Glutamatergic neuron (in vitro differentiated cells): ENCODE results near the gene PAPPA. TPM values are rescaled to one million over a fixed set of nuclear protein-coding genes. Genes with fewer than 3 reads are reported as not detected.

Experiments used
- DNase-seq: peaks from one replicate; pipeline ENCODE4 v3.0.0; 2022
- H3K27ac Mint-ChIP-seq: one replicate; pipeline ENCODE4 v1.8.0; 2020; ENCODE audit warnings: mild to moderate bottlenecking, mixed read lengths, inconsistent platforms; ENCODE audit not compliant: unreplicated experiment
- H3K27me3 Mint-ChIP-seq: one replicate; pipeline ENCODE4 v1.8.0; 2020; ENCODE audit warnings: mild to moderate bottlenecking, moderate library complexity, mixed read lengths, inconsistent platforms; ENCODE audit not compliant: unreplicated experiment
- H3K36me3 Mint-ChIP-seq: one replicate; pipeline ENCODE4 v1.8.0; 2020; ENCODE audit warnings: mild to moderate bottlenecking, mixed read lengths, inconsistent platforms; ENCODE audit not compliant: unreplicated experiment
- H3K4me1 Mint-ChIP-seq: one replicate; pipeline ENCODE4 v1.8.0; 2020; ENCODE audit warnings: mild to moderate bottlenecking, low read depth, mixed read lengths, inconsistent platforms; ENCODE audit not compliant: unreplicated experiment
- H3K4me3 Mint-ChIP-seq: one replicate; pipeline ENCODE4 v1.8.0; 2020; ENCODE audit warnings: mild to moderate bottlenecking, mixed read lengths, inconsistent platforms; ENCODE audit not compliant: unreplicated experiment
- H3K9me3 Mint-ChIP-seq: one replicate; pipeline ENCODE4 v1.8.0; 2020; ENCODE audit warnings: mild to moderate bottlenecking, moderate library complexity, mixed read lengths, inconsistent platforms; ENCODE audit not compliant: unreplicated experiment
- total RNA-seq: library from RNA; stranded (reverse); fragmentation: NEBNext Ultra II Directional; extraction: Animal tissue kit (Norgen Biotek cat#: 25700); gene quantifications from one replicate; pipeline ENCODE4 v1.2.1, GENCODE V29; 2021; ENCODE audit not compliant: unreplicated experiment
- TF ChIP-seq, protein P1 (sequence below): fragments of 200-600 bp; sonication (generic); IDR thresholded peaks from one replicate; pipeline ENCODE4 v1.5.0; 2021; ENCODE audit not compliant: partially characterized antibody, unreplicated experiment

The PAPPA gene
- total RNA-seq, 1 donor from 2014 or later, result 10.5 TPM

- H3K27me3 Mint-ChIP-seq, result peaks cover 4% of the 10 kb centered on the region
- H3K36me3 Mint-ChIP-seq, result no peaks in the 10 kb centered on the region
These were observed 229.5 kb downstream of the PAPPA start for GRCh38 chr9:116383133-116383532.

GRCh38 chr9:116383936-116384335 lies 230.3 kb downstream of the PAPPA start:
- Mint-ChIP-seq H3K36me3 (no peaks in the 10 kb centered on the region), H3K4me1 (no peaks in the 10 kb centered on the region), H3K27me3 (peaks cover 4% of the 10 kb centered on the region), H3K9me3 (peaks cover 6% of the 10 kb centered on the region), H3K4me3 (no peak overlapping the region), H3K27ac (no peak overlapping the region)
- DNase-seq, result no peak
- TF ChIP-seq, protein P1, sequence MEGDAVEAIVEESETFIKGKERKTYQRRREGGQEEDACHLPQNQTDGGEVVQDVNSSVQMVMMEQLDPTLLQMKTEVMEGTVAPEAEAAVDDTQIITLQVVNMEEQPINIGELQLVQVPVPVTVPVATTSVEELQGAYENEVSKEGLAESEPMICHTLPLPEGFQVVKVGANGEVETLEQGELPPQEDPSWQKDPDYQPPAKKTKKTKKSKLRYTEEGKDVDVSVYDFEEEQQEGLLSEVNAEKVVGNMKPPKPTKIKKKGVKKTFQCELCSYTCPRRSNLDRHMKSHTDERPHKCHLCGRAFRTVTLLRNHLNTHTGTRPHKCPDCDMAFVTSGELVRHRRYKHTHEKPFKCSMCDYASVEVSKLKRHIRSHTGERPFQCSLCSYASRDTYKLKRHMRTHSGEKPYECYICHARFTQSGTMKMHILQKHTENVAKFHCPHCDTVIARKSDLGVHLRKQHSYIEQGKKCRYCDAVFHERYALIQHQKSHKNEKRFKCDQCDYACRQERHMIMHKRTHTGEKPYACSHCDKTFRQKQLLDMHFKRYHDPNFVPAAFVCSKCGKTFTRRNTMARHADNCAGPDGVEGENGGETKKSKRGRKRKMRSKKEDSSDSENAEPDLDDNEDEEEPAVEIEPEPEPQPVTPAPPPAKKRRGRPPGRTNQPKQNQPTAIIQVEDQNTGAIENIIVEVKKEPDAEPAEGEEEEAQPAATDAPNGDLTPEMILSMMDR, result no peak

More at GRCh38 chr9:116383133-116383532, 229.5 kb downstream of the PAPPA start:
- Mint-ChIP-seq H3K4me1 (no peaks in the 10 kb centered on the region), H3K27ac (no peak overlapping the region), H3K4me3 (no peak overlapping the region), H3K9me3 (peaks cover 6% of the 10 kb centered on the region)
- TF ChIP-seq, protein P1, result no peak
- DNase-seq, result no peak

- Mint-ChIP-seq H3K9me3 (peaks cover 6% of the 10 kb centered on the region), H3K4me3 (no peak overlapping the region), H3K4me1 (no peaks in the 10 kb centered on the region), H3K27ac (no peak overlapping the region), H3K27me3 (peaks cover 3% of the 10 kb centered on the region), H3K36me3 (no peaks in the 10 kb centered on the region)
- DNase-seq, result no peak
- TF ChIP-seq, protein P1, result no peak
These were observed 234.5 kb downstream of the PAPPA start for GRCh38 chr9:116387934-116388698.

DNA sequence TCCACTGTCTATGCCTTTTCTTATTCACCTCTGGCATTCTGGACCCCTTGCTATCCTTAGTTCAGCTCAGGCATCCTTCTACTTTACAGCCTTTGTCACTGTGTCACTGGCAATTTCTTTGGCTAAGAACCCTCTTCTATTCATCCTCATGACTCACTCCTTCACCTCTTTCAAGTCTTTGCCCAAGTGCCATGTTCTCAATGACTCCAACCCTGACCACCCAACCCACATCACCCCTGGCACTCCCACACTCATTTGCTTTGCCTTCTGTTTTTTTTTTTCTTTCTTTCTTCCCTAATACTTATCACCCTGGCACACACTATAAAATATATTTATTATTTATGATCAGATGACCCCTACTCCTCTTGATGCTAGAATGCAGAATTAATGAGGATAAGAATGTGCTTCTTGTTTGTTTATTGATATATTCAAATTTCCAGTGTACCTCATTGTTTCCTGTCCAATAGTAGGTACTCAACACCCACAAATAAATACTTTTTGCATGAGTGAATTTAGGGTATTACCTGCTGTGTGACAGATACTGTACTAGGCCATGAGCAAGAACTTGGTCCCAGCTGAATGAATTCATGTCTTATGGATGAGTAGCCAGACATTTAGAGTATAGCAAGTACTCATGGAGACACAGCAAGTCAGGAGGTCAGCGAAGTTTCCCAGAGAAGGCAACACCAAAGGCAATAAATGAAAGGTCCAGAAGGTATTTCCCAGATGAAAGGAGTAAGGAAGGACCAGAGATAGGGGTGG lies 236.1 kb downstream of the PAPPA start:
- H3K27ac Mint-ChIP-seq, result no peak overlapping the region
- no peak overlapping the region for H3K4me3 Mint-ChIP-seq
- peaks cover 6% of the 10 kb centered on the region for H3K27me3 Mint-ChIP-seq
- no peak for DNase-seq
- H3K9me3 Mint-ChIP-seq, result peaks cover 11% of the 10 kb centered on the region
- no peaks in the 10 kb centered on the region for H3K36me3 Mint-ChIP-seq
- TF ChIP-seq, protein P1, result no peak
- peaks cover 6% of the 10 kb centered on the region for H3K4me1 Mint-ChIP-seq
